Measurements from ENCODE around the gene PPA2.

- TF ChIP-seq, protein P1, sequence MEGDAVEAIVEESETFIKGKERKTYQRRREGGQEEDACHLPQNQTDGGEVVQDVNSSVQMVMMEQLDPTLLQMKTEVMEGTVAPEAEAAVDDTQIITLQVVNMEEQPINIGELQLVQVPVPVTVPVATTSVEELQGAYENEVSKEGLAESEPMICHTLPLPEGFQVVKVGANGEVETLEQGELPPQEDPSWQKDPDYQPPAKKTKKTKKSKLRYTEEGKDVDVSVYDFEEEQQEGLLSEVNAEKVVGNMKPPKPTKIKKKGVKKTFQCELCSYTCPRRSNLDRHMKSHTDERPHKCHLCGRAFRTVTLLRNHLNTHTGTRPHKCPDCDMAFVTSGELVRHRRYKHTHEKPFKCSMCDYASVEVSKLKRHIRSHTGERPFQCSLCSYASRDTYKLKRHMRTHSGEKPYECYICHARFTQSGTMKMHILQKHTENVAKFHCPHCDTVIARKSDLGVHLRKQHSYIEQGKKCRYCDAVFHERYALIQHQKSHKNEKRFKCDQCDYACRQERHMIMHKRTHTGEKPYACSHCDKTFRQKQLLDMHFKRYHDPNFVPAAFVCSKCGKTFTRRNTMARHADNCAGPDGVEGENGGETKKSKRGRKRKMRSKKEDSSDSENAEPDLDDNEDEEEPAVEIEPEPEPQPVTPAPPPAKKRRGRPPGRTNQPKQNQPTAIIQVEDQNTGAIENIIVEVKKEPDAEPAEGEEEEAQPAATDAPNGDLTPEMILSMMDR (conservative IDR thresholded peaks at IDR 0.05), result no peak
- no peak for TF ChIP-seq EZH2 (IDR thresholded peaks at IDR 0.05; ENCODE audit: low read depth)
Measured at GRCh38 chr4:105466580-105466979, 7.3 kb downstream of the PPA2 start.
